Stimulated activated CD8-positive, alpha-beta memory T cell treated with anti-CD3 and anti-CD28 coated beads, Interleukin-15, amount 100 ng/mL, for 24 hours (primary cell): ENCODE measurements around the gene ARVCF.

Experiments
- DNase-seq: peaks from one replicate; pipeline ENCODE4 v3.0.0-alpha.2; 2020; ENCODE audit warnings: low read depth

The ARVCF gene

DNA sequence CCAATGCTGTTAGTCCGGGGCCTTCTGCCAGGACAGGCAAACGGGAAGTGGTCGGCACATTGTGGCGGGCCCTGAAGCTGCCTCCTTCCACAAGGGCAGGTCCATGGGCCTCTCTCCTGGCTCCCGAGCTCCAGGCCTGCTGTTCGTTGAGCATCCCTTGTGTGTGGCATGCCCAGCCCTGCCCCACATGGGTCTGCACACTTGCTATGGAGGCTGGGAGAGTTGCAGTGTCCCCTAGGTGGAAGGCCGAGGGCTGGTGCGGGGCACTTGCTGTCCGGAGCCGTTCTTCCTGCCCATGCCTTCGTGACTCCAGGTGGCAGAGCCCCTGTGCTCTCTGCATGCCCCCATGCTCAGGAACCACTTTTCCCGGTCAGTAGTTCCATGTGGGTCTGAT lies 37.4 kb upstream of the ARVCF start:
- DNase-seq, result no peak

DNA sequence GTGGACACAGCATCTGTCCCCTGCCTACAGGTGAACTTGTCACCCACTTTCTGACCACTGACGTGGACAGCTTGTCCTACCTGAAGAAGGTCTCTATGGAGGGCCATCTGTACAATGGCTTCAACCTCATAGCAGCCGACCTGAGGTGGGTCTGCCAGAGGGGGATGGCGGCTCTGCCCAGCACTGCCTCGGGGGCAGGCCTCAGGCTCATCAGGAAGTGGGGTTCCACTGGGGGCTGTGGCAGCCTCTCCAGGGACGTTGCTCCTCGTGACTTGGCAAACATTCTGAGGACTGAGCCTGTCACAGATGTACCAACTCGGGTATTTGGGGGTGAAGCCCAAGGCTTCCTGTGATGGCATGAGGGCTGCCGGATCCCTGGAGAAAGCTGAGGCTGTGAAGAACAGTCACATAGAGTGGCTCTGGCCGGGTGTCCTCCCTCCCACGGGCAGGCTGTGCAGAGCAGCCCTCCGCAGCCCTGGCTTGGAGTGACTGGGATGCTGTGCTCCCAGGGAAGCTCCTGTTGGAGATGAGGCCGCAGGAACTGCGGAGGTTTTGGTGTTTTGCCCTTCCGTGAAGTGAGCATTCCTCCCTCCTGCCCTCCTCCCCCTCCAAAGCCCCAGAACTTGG lies 36.9 kb upstream of the ARVCF start:
- DNase-seq, result no peak

DNA sequence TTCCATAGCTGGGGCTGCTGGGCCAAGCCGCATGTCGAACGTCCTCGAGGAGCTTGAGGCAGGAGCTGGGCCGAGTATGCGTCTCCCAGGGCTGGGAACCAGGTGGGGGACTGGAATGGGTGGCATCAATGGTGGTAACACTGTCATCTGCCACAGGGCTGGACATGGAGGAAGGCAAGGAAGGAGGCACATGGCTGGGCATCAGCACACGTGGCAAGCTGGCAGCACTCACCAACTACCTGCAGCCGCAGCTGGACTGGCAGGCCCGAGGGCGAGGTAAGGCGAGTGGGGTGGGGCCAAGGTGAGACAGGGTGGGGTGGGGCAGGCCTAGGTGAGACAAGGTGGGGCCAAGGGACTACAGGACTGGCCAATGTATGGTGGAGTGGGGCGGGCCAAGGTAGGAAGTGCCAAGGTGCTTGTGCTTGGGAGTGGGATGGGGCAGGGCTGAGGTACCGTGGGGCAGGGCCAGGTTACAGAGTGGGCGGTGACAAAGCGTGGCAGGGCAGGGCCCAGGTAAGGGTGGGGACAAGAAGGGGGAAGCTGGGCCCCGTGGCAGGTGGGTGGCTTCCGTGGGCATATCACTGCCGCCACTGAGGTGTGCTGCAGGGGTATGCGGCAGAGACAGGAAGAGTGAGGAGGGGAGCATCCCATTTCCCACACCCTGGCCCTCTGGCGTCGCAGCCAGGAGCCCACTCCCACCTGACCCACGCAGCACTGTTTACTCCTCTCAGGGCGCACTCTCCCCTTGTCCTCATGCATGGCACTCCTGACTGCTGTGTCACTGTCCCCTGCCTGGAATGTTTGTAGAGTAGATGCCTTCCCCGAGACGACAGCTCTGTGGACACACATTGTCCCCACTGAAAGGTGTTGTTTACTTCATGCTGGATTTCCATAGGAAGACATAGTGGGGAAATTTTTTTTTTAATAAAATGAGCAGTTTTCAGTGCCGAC lies 36.0 kb upstream of the ARVCF start:
- DNase-seq, result no peak

DNA sequence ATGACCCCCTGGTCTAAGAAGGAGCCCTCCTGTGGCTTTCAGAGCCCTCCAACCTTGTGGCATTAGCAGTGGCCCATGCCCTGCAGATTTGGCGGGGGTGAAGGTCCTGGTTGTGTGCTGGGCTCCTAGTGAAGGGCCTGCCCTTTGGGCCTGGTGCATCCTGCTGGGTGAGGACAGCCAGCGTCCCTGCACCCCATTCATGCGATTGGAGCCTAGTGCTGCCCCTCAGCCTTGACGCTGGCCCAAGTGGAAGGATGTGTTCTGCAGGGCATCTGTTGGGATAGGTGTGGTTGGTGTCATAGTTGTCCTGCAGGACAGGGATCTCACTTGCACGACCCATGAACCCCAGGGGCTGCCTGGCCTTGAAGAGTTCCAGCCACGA lies 35.3 kb upstream of the ARVCF start:
- no peak for DNase-seq

GRCh38 chr22:20046730-20047129 lies 30.1 kb upstream of the ARVCF start:
- DNase-seq, result no peak

- DNase-seq, result no peak
Observed at GRCh38 chr22:20044495-20045151, 28.0 kb upstream of the ARVCF start.

- no peak for DNase-seq
Observed at GRCh38 chr22:20043997-20044342, 27.3 kb upstream of the ARVCF start.

GRCh38 chr22:20043057-20043996 lies 26.7 kb upstream of the ARVCF start:
- no peak for DNase-seq

DNA sequence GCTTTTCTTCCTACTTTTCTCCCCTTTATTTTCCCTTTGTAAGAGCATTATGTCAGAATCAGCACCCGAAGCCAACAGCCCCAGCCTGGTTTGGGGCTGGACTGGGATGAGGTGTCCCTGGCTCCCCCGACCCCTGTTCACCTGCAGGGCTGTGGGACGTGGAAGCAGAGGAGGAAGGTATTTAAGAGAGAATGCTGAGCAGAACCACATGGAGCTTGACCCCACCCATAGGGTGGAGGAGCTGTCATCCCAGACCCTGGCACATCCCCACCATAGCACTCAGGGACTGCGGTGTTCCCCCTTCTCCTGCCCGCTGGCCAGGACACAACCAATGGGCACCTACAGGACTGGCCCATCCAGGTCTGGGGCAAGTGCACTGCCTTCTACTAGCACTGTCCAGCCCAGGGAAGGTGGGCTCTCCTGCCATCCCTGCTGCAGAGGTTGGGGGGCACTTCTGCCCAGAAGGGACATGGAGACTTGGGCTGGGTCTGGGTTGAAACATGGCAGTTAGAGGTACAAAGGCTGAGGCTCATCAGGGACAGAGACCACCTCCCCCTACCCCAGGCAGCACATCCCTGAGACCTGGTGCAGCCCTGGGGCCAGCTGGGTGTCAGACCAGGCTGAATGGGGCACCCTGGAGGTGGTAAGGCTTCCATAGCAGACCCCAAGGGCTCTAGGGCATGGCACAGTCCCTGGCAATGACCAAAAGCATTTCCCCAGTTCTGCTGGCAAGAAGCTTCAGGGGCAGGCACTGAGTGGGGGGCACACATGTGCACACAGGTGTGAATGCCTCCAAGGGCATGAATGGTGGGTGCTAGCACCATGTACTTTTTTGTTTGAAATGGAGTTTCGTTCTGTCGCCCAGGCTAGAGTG lies 23.9 kb upstream of the ARVCF start:
- DNase-seq, result no peak

DNA sequence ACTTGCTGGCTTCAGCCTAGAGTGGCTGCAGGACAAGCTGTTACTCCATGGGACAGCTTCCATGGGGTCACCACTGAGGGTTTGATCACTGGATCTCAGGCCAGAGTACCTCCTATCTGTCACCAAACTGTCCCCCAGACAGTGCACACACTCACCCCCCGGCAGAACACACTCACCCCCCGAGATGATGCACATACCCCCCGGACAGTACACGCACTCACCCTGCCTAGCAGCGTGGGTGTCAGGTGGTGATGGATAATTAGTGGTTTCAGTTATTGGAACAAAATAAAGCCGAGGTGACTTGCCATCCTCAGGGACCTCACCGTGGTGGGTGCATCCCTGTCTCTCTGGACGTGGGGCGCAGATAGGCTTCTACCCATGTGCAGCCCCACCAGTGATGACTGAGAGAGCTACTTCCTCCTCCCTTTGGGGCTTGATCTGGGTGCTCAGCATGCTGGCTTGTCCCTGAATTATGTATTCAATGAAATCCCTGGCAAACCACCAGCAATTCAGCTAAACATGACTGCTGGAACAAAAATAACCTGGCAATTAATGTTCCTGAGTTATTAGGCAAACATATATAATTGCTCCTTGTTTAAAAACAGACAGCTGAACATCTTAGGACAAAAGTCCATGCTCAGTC lies 23.2 kb upstream of the ARVCF start:
- no peak for DNase-seq

- no peak for DNase-seq
Observed at GRCh38 chr22:20038574-20038973, 22.0 kb upstream of the ARVCF start.

DNA sequence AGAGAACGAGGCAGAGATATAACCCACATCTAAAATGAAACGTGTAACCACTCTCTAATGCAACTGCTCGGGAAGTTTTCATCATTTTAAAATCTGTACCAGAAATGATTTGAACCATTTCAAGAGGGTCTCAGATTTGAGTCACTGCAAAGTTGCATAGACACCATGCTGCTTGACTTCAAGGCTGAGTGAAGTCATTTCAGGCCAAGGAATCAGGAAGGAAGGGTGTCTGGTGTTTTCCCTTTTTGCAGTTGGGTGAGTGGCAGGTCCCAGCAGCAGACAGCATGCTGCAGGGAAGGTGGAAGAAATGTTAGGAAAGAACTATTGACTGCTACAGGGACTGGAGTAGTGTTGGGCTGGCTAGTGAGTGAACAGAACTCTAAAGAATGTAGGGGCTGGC lies 20.8 kb upstream of the ARVCF start:
- no peak for DNase-seq

GRCh38 chr22:20036535-20037392 lies 20.1 kb upstream of the ARVCF start:
- no peak for DNase-seq

- DNase-seq, result no peak
Observed at GRCh38 chr22:20036084-20036482, 19.5 kb upstream of the ARVCF start.

GRCh38 chr22:20035375-20036083 lies 18.9 kb upstream of the ARVCF start:
- DNase-seq, result no peak

GRCh38 chr22:20034143-20034542 lies 17.5 kb upstream of the ARVCF start:
- no peak for DNase-seq

- DNase-seq, result no peak
Observed at GRCh38 chr22:20033045-20033706, 16.6 kb upstream of the ARVCF start.

GRCh38 chr22:20032407-20032991 lies 15.9 kb upstream of the ARVCF start:
- no peak for DNase-seq
